Measurements from ENCODE around the gene MAB21L3.

MAB21L3 gene

GRCh38 chr1:116095027-116095426, 16.2 kb upstream of the MAB21L3 start:
- H3K27me3 ChIP-seq (ENCODE audit: insufficient read depth, low read length), result no peaks in the 10 kb centered on the region
- no peak overlapping the region for H2AFZ ChIP-seq (ENCODE audit: low read depth, low read length)
- H3K9me3 ChIP-seq (ENCODE audit: low read length), result no peaks in the 10 kb centered on the region
- H3K36me3 ChIP-seq (ENCODE audit: insufficient read depth, low read length), result no peaks in the 10 kb centered on the region
- H3K4me3 ChIP-seq (ENCODE audit: low read length), result no peak overlapping the region
- no peaks in the 10 kb centered on the region for H3K4me1 ChIP-seq (ENCODE audit: insufficient read depth, low read length)

- Histone ChIP-seq H3K9me3 (ENCODE audit: low read length) (no peaks in the 10 kb centered on the region), H2AFZ (ENCODE audit: low read depth, low read length) (no peak overlapping the region), H3K36me3 (ENCODE audit: insufficient read depth, low read length) (no peaks in the 10 kb centered on the region), H3K4me3 (ENCODE audit: low read length) (no peak overlapping the region), H3K4me1 (ENCODE audit: insufficient read depth, low read length) (no peaks in the 10 kb centered on the region), H3K27me3 (ENCODE audit: insufficient read depth, low read length) (no peaks in the 10 kb centered on the region)
Observed at GRCh38 chr1:116096013-116096618, 15.1 kb upstream of the MAB21L3 start.

GRCh38 chr1:116097626-116098025, 13.6 kb upstream of the MAB21L3 start:
- Histone ChIP-seq H3K9me3 (ENCODE audit: low read length) (no peaks in the 10 kb centered on the region), H3K4me1 (ENCODE audit: insufficient read depth, low read length) (no peaks in the 10 kb centered on the region), H2AFZ (ENCODE audit: low read depth, low read length) (no peak overlapping the region), H3K4me3 (ENCODE audit: low read length) (no peak overlapping the region), H3K36me3 (ENCODE audit: insufficient read depth, low read length) (no peaks in the 10 kb centered on the region), H3K27me3 (ENCODE audit: insufficient read depth, low read length) (no peaks in the 10 kb centered on the region)

GRCh38 chr1:116099379-116099778, 11.8 kb upstream of the MAB21L3 start:
- H3K9me3 ChIP-seq (ENCODE audit: low read length), result no peaks in the 10 kb centered on the region
- no peaks in the 10 kb centered on the region for H3K27me3 ChIP-seq (ENCODE audit: insufficient read depth, low read length)
- H2AFZ ChIP-seq (ENCODE audit: low read depth, low read length), result no peak overlapping the region
- no peaks in the 10 kb centered on the region for H3K36me3 ChIP-seq (ENCODE audit: insufficient read depth, low read length)
- no peaks in the 10 kb centered on the region for H3K4me1 ChIP-seq (ENCODE audit: insufficient read depth, low read length)
- no peak overlapping the region for H3K4me3 ChIP-seq (ENCODE audit: low read length)

- Histone ChIP-seq H2AFZ (ENCODE audit: low read depth, low read length) (no peak overlapping the region), H3K36me3 (ENCODE audit: insufficient read depth, low read length) (no peaks in the 10 kb centered on the region), H3K4me3 (ENCODE audit: low read length) (no peak overlapping the region), H3K27me3 (ENCODE audit: insufficient read depth, low read length) (no peaks in the 10 kb centered on the region), H3K9me3 (ENCODE audit: low read length) (no peaks in the 10 kb centered on the region), H3K4me1 (ENCODE audit: insufficient read depth, low read length) (no peaks in the 10 kb centered on the region)
Observed at GRCh38 chr1:116099919-116100318, 11.3 kb upstream of the MAB21L3 start.

- Histone ChIP-seq H3K27me3 (ENCODE audit: insufficient read depth, low read length) (no peaks in the 10 kb centered on the region), H3K9me3 (ENCODE audit: low read length) (no peaks in the 10 kb centered on the region), H2AFZ (ENCODE audit: low read depth, low read length) (no peak overlapping the region), H3K4me3 (ENCODE audit: low read length) (no peak overlapping the region), H3K36me3 (ENCODE audit: insufficient read depth, low read length) (no peaks in the 10 kb centered on the region), H3K4me1 (ENCODE audit: insufficient read depth, low read length) (no peaks in the 10 kb centered on the region)
Observed at GRCh38 chr1:116104667-116105066, 6.5 kb upstream of the MAB21L3 start.

GRCh38 chr1:116105996-116106395, 5.2 kb upstream of the MAB21L3 start:
- H3K4me1 ChIP-seq (ENCODE audit: insufficient read depth, low read length), result no peaks in the 10 kb centered on the region
- H3K36me3 ChIP-seq (ENCODE audit: insufficient read depth, low read length), result no peaks in the 10 kb centered on the region
- no peak overlapping the region for H3K4me3 ChIP-seq (ENCODE audit: low read length)
- no peaks in the 10 kb centered on the region for H3K9me3 ChIP-seq (ENCODE audit: low read length)
- H2AFZ ChIP-seq (ENCODE audit: low read depth, low read length), result no peak overlapping the region
- peaks cover 3% of the 10 kb centered on the region for H3K27me3 ChIP-seq (ENCODE audit: insufficient read depth, low read length)

GRCh38 chr1:116106646-116107045, 4.6 kb upstream of the MAB21L3 start:
- H2AFZ ChIP-seq (ENCODE audit: low read depth, low read length), result no peak overlapping the region
- no peaks in the 10 kb centered on the region for H3K9me3 ChIP-seq (ENCODE audit: low read length)
- peaks cover 3% of the 10 kb centered on the region for H3K27me3 ChIP-seq (ENCODE audit: insufficient read depth, low read length)
- no peaks in the 10 kb centered on the region for H3K4me1 ChIP-seq (ENCODE audit: insufficient read depth, low read length)
- no peak overlapping the region for H3K4me3 ChIP-seq (ENCODE audit: low read length)
- no peaks in the 10 kb centered on the region for H3K36me3 ChIP-seq (ENCODE audit: insufficient read depth, low read length)

GRCh38 chr1:116107371-116107770, 3.8 kb upstream of the MAB21L3 start:
- Histone ChIP-seq H2AFZ (ENCODE audit: low read depth, low read length) (no peak overlapping the region), H3K4me3 (ENCODE audit: low read length) (no peak overlapping the region), H3K27me3 (ENCODE audit: insufficient read depth, low read length) (peaks cover 3% of the 10 kb centered on the region), H3K36me3 (ENCODE audit: insufficient read depth, low read length) (no peaks in the 10 kb centered on the region), H3K4me1 (ENCODE audit: insufficient read depth, low read length) (no peaks in the 10 kb centered on the region), H3K9me3 (ENCODE audit: low read length) (no peaks in the 10 kb centered on the region)

- Histone ChIP-seq H3K36me3 (ENCODE audit: insufficient read depth, low read length) (no peaks in the 10 kb centered on the region), H3K4me1 (ENCODE audit: insufficient read depth, low read length) (no peaks in the 10 kb centered on the region)
Observed at GRCh38 chr1:116111524-116112021, 374 bp downstream of the MAB21L3 start.

GRCh38 chr1:116112388-116113140, 1.4 kb downstream of the MAB21L3 start:
- Histone ChIP-seq H3K27me3 (ENCODE audit: insufficient read depth, low read length) (peaks cover 3% of the 10 kb centered on the region), H3K4me3 (ENCODE audit: low read length) (no peak overlapping the region), H3K9me3 (ENCODE audit: low read length) (no peaks in the 10 kb centered on the region), H2AFZ (ENCODE audit: low read depth, low read length) (no peak overlapping the region), H3K4me1 (ENCODE audit: insufficient read depth, low read length) (no peaks in the 10 kb centered on the region), H3K36me3 (ENCODE audit: insufficient read depth, low read length) (no peaks in the 10 kb centered on the region)

More at GRCh38 chr1:116111524-116112021, 374 bp downstream of the MAB21L3 start:
- peaks cover 3% of the 10 kb centered on the region for H3K27me3 ChIP-seq (ENCODE audit: insufficient read depth, low read length)
- H2AFZ ChIP-seq (ENCODE audit: low read depth, low read length), result no peak overlapping the region
- H3K9me3 ChIP-seq (ENCODE audit: low read length), result no peaks in the 10 kb centered on the region
- no peak overlapping the region for H3K4me3 ChIP-seq (ENCODE audit: low read length)

- no peak overlapping the region for H2AFZ ChIP-seq (ENCODE audit: low read depth, low read length)
- no peaks in the 10 kb centered on the region for H3K36me3 ChIP-seq (ENCODE audit: insufficient read depth, low read length)
- peaks cover 3% of the 10 kb centered on the region for H3K27me3 ChIP-seq (ENCODE audit: insufficient read depth, low read length)
- no peaks in the 10 kb centered on the region for H3K9me3 ChIP-seq (ENCODE audit: low read length)
- H3K4me1 ChIP-seq (ENCODE audit: insufficient read depth, low read length), result no peaks in the 10 kb centered on the region
- no peak overlapping the region for H3K4me3 ChIP-seq (ENCODE audit: low read length)
Observed at GRCh38 chr1:116113615-116114014, 2.4 kb downstream of the MAB21L3 start.

- H3K4me1 ChIP-seq (ENCODE audit: insufficient read depth, low read length), result no peaks in the 10 kb centered on the region
Observed at GRCh38 chr1:116115476-116116439, 4.6 kb downstream of the MAB21L3 start.

More at GRCh38 chr1:116115476-116116439, 4.6 kb downstream of the MAB21L3 start:
- H3K27me3 ChIP-seq (ENCODE audit: insufficient read depth, low read length), result peaks cover under 1% of the 10 kb centered on the region
- no peak overlapping the region for H3K4me3 ChIP-seq (ENCODE audit: low read length)
- no peaks in the 10 kb centered on the region for H3K9me3 ChIP-seq (ENCODE audit: low read length)
- H2AFZ ChIP-seq (ENCODE audit: low read depth, low read length), result no peak overlapping the region
- no peaks in the 10 kb centered on the region for H3K36me3 ChIP-seq (ENCODE audit: insufficient read depth, low read length)

All from neuron (in vitro differentiated cells).